ENCODE data around the gene FRMD8.

GRCh38 chr11:65437436-65438227 lies 51.2 kb downstream of the FRMD8 start:
- TF ChIP-seq, protein P1, sequence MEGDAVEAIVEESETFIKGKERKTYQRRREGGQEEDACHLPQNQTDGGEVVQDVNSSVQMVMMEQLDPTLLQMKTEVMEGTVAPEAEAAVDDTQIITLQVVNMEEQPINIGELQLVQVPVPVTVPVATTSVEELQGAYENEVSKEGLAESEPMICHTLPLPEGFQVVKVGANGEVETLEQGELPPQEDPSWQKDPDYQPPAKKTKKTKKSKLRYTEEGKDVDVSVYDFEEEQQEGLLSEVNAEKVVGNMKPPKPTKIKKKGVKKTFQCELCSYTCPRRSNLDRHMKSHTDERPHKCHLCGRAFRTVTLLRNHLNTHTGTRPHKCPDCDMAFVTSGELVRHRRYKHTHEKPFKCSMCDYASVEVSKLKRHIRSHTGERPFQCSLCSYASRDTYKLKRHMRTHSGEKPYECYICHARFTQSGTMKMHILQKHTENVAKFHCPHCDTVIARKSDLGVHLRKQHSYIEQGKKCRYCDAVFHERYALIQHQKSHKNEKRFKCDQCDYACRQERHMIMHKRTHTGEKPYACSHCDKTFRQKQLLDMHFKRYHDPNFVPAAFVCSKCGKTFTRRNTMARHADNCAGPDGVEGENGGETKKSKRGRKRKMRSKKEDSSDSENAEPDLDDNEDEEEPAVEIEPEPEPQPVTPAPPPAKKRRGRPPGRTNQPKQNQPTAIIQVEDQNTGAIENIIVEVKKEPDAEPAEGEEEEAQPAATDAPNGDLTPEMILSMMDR (IDR thresholded peaks at IDR 0.05; ENCODE audit: poor library complexity, severe bottlenecking), result no peak
- no peak for TF ChIP-seq POLR2AphosphoS5 (IDR thresholded peaks at IDR 0.05)
- no peak for TF ChIP-seq EZH2 (IDR thresholded peaks at IDR 0.05; ENCODE audit: borderline replicate concordance, insufficient read depth, low read length, poor library complexity, severe bottlenecking)
- no peak for TF ChIP-seq EP300 (conservative IDR thresholded peaks at IDR 0.05; ENCODE audit: poor library complexity, severe bottlenecking)
- no peak for TF ChIP-seq TAF1 (IDR thresholded peaks at IDR 0.05; ENCODE audit: low read depth)
- no peak for TF ChIP-seq RAD21 (conservative IDR thresholded peaks at IDR 0.05)
- TF ChIP-seq, protein P2, sequence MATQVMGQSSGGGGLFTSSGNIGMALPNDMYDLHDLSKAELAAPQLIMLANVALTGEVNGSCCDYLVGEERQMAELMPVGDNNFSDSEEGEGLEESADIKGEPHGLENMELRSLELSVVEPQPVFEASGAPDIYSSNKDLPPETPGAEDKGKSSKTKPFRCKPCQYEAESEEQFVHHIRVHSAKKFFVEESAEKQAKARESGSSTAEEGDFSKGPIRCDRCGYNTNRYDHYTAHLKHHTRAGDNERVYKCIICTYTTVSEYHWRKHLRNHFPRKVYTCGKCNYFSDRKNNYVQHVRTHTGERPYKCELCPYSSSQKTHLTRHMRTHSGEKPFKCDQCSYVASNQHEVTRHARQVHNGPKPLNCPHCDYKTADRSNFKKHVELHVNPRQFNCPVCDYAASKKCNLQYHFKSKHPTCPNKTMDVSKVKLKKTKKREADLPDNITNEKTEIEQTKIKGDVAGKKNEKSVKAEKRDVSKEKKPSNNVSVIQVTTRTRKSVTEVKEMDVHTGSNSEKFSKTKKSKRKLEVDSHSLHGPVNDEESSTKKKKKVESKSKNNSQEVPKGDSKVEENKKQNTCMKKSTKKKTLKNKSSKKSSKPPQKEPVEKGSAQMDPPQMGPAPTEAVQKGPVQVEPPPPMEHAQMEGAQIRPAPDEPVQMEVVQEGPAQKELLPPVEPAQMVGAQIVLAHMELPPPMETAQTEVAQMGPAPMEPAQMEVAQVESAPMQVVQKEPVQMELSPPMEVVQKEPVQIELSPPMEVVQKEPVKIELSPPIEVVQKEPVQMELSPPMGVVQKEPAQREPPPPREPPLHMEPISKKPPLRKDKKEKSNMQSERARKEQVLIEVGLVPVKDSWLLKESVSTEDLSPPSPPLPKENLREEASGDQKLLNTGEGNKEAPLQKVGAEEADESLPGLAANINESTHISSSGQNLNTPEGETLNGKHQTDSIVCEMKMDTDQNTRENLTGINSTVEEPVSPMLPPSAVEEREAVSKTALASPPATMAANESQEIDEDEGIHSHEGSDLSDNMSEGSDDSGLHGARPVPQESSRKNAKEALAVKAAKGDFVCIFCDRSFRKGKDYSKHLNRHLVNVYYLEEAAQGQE (IDR thresholded peaks at IDR 0.05; ENCODE audit: borderline replicate concordance), result no peak
- TF ChIP-seq SMC3 (conservative IDR thresholded peaks at IDR 0.05; ENCODE audit: poor library complexity), result no peak
- TF ChIP-seq MXI1 (conservative IDR thresholded peaks at IDR 0.05; ENCODE audit: poor library complexity, severe bottlenecking), result no peak

All from neural cell (in vitro differentiated cells).